ENCODE data around the gene SCAF11.
A peak's percentile ranks its signal among the peaks of the same experiment; 100 is the strongest.

The SCAF11 gene

GRCh38 chr12:45981075-45981837 lies 9.1 kb downstream of the SCAF11 start:
- no peak for DNase-seq

DNA sequence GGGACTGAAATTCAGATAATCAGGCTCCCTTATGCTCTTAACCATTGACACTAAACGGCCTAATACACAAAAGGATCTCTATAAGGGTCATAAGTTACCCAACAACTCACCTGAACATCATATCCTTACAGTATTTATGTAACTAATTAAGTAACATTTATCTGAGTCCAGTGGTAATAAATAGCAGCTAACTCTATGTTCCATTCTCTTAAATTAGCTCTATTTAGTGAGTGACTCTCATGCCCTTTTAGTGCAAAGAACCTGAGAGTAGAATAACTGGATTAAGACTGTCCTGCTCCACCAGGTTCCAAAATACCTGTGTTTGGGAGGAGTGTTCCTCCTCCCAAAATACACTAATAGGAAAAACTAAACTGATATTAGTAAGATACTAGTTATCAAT lies 9.8 kb downstream of the SCAF11 start:
- DNase-seq: no peak

DNA sequence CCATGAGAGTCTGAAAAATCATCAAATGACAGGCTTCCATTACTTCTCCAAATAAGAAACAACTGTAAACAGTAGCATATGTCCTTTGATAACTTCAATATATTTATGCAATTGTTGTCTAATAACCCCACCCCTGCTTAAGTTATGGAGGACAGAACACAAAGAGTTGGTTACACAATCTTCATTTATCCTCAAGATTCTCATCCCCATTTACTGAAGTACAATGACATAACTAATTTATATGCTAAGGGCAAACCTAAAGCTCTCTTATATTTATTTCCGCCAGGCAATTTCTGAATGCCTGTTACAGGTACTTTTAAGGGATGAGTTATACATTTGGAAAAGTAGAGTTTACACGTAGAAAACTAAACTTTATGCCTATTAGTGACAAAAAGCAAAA lies 12.3 kb downstream of the SCAF11 start:
- DNase-seq: no peak

- no peak for DNase-seq
These were observed 12.8 kb downstream of the SCAF11 start for GRCh38 chr12:45977620-45978019.

DNA sequence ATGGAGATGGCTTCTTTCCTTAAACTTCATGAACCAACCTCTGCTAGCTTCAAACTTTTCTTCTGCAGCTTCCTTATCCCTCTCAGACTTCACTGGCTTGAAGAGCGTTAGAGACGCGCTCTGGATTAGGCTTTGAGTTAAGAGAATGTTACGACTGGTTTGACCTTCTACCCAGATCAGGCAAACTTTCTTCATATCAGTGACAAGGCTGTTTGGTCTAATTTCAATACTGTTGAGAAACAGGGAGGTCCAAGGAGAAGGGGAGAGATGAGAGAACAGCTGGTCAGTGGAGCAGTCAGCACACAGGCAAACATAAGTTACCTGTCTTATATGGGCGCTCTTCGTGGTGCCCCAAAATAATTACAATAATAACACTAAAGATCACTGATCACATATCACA lies 14.9 kb downstream of the SCAF11 start:
- DNase-seq: no peak

GRCh38 chr12:45974883-45975282 lies 15.5 kb downstream of the SCAF11 start:
- no peak for DNase-seq

DNA sequence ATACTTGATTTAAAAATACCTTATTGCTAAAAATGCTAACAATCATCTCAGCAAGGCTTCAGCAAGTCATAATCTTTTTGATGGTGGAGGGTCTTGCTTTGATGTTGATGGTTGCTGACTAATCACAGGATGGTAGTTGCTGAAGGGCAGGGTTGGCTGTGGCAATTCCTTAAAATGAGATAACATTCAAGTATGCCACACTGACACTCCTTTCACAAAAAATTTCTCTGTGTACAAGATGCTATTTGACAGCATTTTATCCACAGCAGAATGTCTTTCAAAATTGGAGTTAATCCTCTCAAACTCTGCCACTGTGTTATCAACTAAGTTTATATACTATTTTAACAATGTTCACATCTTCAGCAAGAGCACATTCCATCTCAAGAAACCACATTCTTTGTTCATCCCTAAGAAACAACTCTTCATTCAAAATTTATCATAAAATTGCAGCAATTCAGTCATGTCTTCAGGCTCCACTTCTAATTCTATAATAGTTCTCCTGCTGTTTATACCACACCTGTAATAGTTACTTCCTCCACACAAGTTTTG lies 16.1 kb downstream of the SCAF11 start:
- no peak for DNase-seq

- no peak for DNase-seq
These were observed 16.8 kb downstream of the SCAF11 start for GRCh38 chr12:45973526-45973925.

- no peak for DNase-seq
These were observed 20.0 kb downstream of the SCAF11 start for GRCh38 chr12:45970391-45970790.

GRCh38 chr12:45969084-45969483 lies 21.3 kb downstream of the SCAF11 start:
- DNase-seq: no peak

DNA sequence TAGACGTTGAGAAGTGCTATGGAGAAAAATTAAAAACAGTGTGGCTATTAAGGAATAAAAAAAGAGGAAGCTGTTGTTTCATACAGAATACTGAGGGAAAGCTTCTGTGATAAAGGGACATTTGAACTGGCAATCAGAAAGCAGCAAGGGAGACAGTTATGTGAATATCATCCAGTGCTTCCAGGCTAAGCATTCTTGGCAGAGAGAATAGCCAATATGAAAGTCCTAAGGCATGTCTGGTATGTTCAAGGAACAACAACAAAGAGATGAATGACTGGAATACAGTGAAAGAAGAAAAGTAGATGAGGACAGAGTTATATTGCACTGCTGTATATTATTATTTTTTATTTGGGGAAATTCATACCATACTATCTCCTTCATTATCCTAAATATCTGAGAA lies 23.9 kb downstream of the SCAF11 start:
- DNase-seq: peak; percentile 18

DNA sequence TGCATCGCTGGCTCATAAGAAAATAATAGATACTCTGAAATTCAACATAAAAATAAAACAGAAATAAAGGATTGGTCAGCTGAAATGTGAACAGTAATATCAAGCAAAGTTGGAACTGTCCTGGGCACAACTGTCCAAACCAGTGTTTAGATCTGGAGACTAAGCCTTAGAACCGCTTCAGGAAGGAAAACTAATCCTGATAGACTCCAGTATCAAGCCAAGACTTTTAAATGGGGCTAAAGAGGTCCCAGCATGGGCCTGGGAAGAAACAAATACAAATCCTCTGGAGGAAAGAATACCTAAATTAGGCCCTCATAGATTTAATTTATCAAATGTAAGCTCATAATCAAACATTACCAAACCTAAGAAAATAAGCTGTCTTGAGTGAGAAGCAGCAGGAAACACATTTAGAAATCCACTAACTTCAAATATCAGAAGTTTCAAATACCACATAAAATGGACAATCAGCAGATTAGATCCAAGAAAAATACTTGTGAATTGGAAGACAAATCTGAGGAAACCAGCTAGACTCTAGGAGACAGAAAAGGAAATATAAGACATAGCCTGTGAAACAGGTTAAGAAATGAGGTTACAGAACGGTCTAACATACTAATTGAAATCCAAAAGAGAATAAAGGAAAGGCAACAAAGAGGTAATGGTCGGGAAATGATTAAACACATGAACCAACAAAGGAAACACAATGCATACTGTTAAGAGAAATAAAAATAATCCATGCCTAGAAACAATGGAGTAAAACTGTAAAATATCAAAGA lies 27.6 kb downstream of the SCAF11 start:
- DNase-seq: no peak

- no peak for DNase-seq
These were observed 30.6 kb downstream of the SCAF11 start for GRCh38 chr12:45959728-45960127.

- no peak for DNase-seq
These were observed 31.3 kb downstream of the SCAF11 start for GRCh38 chr12:45959025-45959424.

- DNase-seq: no peak
These were observed 41.8 kb downstream of the SCAF11 start for GRCh38 chr12:45948546-45948945.

- DNase-seq: no peak
These were observed 43.9 kb downstream of the SCAF11 start for GRCh38 chr12:45946435-45946834.

DNA sequence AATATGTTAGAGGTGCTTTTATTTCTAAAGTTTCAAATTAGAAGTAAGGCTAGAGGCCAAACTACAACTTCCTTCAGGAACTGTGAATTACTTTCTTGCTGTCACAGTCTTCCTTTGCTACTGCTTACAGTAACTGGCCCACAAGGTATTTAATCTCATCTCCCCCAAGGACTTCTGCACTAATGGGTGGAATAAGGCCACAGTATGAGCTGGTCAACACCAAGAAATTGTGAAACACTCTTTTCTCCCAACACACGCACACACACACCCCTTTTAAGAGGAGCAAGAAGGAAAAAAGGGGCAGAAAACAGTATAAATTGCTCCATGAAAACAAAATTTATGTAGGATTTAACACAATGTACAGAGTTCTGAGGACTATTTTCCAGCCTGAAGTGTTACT lies 45.6 kb downstream of the SCAF11 start:
- no peak for DNase-seq

DNA sequence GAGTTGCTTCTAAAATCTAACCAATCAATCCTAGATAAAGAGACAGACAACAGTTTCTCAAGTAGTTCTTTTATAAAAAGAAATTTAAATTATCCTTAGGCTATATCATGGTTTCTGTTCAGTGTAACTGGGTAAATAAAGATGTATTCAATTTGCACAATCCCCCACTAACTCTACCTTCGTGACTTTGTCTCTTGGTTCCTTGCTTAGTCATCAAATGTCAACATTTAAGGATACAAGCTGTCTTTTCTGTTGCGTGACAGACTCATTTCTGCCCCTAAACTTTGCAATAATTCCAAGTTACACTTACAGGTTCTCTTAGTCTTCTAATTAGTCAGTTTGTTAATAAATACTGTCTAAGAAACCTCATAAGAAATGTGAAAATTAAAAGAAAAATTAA lies 50.6 kb downstream of the SCAF11 start:
- no peak for DNase-seq

GRCh38 chr12:45938566-45938965 lies 51.8 kb downstream of the SCAF11 start:
- DNase-seq: no peak

DNA sequence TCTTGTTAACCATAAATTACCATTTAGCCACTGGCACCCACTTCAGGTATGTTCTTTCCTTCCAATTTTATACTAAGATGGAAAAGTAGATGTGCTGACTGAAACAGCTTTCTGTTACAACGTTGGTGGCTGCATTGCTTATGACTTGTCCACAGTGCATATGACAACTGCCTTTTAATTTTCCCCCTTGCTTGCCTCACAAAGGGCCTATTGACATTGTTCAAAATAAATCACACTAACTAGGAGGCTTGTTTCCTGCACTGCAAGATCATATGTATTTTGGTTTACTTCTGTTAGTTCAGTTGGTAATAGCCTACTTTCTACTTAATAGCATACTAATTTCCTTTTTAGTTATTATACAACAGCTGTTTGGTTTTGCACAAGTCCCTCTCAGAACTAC lies 55.4 kb downstream of the SCAF11 start:
- no peak for DNase-seq

DNA sequence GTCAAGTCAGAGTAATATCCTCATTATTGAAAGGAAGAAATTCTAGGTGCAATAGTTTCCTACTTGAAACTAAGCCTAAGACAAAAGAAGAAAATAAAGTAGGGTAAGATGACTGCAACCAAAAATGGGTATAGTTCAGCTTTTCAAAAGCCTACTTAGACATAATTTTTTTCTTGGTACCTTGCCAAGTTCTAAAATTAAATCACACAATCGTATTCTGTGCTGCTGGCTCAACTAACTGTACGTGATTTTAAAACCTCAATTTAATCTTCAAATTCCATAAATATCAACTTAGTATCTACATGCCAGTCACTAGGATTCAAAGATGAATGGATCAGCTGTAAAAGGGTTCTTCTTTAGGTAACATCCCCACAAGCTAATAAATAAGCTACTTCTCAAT lies 56.9 kb downstream of the SCAF11 start:
- DNase-seq: no peak

DNA sequence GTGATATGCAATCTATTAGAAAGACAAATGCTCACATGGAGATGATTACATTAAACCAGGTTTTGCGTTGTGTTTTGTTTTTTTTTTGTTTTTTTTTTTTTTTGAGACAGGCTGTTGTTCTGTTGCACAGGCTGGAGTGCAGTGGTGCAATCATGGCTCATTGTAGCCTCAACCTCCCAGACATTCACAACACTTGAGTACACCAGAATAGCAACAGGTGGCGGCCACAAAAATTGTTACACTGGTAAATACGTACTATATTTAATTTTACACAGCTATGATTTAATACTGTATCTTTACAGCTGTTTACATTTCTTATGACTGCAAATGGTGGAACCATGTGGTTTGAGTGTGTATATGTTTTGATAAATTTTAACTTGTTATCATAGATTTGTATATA lies 60.0 kb downstream of the SCAF11 start:
- DNase-seq: no peak

GRCh38 chr12:45928309-45928708 lies 62.1 kb downstream of the SCAF11 start:
- DNase-seq: no peak

GRCh38 chr12:45918818-45919217 lies 71.6 kb downstream of the SCAF11 start:
- DNase-seq: no peak
